NCI-H146 (cell line): ENCODE results near the gene NOS3.

Experiments used
- DNase-seq: peaks from one replicate; lab custom pipeline; 2025; lab: John Stamatoyannopoulos, UW

NOS3 gene

DNA sequence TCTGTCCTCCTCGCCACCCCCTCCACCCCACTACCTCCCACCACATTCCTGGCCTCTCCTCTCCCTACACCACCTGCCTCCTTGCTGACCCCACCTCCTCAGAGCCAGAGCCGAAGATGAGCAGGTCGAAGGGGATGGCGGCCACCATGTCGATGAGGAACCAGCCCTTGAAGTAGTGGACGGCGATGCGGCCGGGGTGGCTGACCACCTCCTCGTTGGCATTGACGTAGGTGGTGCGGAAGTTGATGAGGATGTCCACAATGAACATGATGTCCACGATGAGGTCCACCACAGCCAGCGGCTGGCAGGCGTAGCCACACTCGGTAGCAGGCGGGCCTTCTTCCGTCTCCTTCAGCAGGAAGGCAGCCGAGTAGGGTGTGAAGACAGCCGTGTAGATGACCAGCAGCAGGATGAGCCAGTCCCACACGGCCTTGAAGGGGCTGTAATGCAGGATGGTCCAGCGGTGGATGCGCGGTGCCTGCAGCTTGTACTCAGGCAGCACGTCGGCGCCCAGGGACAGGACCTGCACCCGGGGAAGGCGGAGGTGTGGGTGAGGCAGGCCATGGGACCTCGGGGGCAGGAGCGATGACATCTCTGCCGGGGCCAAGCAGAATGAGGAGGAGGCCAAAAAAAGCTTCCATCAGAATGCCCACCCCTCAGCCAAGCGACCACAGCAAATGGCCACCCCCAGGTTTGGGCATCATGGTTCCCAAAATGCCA is 38.3 kb upstream of the NOS3 start:
- no peak for DNase-seq

DNA sequence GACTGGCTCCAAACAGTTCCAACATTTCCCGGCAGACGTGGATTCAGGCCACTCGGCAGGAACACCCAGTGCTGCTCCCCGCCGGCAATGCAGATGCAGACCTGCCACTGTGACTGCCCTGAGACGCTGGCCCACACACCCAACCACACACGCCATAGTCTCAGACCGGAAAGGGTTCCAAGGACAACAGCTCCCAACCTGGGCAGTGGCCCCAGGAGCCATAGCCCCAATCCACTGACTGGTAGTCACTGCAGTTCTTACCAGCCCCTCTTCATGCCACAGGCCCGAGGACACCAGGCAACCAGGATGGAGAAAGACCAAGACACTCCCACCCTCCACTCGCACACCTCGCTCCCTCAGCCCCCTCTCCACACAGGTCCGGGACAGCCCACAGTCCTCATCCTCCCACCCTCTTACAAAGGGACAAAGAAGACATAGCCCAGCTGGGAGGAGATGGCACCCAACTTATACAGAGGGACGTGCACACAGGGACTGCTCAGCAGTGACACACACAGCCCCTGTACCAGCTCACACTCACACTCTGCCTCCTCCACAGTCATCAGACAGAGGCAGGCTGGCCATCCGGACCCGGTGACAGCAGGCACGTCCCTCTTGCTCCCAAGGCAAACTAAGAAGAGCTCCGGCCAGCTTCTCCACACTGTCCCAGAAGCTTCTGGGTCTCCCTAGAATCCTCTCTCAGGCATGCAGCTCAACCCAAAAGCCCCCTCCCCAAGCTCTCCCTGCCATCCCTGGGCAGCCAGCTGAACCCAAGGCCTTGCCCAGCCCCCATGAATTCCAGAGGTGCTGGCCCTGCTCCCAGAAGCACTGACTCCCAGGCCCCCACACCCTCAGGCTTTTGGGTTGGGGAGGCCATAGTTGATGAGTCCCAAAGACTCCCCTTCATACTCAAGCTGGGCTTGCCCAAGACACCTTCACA is 37.5 kb upstream of the NOS3 start:
- no peak for DNase-seq

DNA sequence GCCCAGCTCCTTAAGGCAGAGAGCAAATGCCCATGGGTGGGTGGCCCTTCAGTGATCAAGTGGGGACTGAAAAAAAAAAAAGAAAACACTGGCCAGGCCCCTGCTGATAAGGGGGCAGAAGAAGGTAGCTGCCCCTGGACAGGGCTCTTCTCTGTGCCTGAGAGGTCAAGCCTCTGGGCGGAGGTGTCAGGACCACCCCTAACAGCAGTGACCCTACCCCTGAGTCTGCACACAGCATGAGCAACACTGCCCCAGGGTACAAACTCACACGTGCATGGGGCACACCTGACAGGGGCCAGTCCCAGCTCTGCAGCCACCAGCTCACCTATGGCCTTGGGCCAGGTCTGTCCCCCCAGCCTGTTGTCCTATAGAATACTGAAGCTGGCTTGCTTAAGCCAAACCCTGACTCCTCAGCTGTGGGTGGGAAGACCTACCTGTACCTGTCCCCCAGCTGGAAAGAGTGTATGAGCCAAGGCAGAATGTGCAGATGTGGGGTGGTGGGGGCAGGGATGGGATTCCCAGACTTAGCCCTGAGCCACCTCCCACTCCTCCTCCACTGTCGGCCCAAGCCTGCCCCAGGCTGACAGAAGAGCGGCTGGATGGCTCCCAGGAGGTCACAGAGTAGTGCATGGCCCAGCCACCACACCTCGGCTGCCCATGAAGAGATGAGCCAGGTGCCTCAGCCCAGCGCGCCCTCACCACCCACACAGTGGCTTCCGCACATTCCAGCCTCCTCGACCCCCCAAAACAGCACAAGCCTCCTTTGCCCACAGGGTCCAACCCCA is 36.4 kb upstream of the NOS3 start:
- no peak for DNase-seq

DNA sequence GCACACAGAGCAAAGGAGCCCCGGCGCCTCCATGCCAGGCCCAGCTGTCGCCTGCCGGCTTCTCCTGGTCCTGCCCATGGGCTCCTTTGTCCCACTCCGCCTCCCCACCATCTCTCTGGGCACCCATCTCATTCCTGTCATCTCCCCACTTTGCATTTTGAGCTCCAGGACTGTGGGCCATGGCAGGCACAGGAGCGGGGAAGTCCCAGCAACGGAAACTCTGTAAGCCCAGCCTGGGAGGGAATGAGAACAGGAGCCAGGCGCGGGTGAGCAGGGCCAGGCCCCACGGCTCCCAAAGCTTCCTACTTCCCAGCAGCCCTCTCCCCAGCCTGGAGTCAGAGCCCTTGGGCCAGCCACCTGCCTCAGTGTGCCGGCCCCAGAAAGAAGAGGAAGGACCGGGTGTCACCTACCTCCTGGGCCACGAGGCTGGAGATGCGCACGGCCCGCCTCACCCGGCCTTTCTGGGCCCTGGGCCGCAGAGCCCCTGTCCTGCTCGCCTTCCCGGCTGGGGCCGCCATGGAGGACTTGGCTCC is 35.8 kb upstream of the NOS3 start:
- DNase-seq: no peak

DNA sequence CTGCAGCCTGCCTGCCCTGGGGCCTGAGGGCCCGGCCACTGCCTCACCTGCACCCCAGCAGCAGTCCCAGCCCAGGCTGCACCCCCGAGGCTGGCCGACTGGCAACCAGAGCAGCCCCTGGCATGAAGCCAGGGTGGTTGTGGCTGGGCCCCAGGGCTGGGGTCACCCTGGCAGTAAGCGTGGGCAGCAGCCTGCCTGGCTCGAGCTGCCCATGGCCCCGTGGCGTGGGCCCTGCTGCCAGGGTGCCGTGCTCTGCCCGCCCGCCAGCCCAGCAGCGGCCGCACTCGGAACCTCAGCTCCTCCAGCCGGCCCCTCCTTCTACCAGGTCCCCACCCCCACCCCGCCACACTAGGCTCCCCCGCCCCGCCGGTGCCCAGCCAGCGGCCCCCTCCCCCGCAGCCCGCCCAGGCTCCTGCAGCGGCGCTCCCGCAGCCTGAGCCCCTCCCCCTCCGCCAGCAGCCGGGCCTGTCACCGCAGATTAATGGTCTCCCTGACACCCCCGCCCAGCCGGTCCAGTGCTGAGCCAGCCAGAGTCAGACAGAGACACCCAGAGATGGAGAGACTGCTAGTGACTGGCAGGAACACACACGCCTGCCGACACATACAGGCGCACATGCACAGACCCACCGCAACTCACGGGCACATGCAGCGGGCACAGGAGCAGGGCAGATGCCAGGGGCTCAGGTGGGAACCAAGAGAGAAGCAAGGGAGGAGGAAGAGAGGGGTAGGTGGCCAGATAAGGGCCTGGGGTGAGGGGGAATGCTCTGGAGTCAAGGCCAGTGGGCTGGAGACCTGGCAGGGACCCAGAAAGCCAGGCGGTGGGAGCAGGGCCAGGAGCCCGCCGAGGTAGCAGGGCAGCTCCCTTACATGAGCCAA is 35.1 kb upstream of the NOS3 start:
- DNase-seq: no peak

DNA sequence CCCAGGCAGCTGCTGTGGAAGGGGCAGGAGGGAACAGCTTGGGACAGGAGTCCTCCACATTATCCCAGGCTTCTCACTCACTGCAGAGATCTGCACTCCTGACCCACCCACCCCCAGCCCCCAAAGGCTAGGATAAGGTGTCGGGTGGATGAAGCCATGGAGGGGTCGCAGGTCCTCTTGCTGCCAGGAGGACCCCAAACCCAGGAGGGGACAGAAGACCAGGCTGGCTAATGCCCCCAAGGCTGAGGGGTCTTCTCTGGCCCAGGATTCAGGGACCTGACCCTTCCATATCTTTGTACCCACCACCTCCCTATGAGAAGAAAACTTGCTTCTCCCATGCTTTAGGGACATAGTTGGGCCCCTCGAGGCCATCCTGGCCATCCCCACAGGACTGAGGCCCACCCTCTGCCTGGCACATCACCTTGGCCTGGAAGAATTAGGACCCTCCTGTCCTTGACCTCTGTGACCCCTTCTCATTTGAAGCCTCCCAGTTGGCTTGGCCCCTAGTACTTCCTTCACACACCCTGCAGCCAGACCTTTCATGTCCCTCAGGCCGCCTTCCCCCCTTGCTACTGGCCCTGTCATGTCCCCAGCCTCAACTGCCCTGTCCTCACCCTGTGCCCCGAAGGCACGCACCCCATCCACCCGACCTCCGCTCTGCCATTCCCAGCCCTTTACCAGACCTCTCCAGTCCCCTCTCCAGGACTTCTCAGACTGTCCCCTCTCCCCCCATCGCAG is 34.3 kb upstream of the NOS3 start:
- no peak for DNase-seq

DNA sequence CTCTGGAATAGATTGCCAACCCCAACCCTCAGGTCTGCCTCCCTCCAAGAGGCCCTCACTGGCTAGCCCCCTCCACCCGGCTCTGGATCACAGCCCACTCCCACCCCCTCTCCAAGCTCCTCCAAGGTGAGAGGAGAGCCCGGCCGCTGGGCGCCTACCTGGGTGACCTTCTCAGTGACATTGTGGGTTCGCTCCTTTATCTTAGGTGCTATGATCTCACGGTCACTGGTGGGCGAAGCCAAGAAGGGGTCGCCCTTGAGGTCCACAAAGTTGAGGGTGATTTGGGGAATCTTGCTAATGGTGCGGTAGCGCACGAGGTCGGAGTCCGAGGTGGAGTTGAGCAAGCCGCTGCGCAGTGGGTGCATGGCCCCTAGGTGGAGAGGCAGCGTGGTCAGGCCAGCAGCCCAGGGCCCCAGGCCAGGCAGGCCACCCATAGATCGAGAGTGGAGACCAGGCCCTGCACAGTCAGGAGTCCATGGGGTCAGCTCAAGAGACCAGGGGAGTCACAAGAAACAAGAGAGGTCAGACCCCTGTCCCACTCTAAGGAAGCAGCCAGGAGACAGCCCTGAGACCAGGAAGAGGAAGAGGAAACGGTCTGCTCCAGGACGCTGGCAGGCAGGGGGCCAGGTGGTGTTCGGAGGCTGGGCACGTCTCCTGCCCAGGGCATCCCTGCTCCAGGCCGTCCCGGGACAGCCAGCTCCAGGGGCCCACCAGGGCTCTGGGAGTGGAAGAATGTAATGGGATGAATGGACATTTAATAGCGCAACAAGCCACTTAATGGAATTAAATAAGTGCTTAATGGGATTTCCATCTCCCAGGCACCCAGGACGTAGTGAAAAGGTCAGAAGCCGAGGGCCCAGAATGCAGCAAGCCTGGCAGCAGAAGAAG is 33.4 kb upstream of the NOS3 start:
- no peak for DNase-seq

DNA sequence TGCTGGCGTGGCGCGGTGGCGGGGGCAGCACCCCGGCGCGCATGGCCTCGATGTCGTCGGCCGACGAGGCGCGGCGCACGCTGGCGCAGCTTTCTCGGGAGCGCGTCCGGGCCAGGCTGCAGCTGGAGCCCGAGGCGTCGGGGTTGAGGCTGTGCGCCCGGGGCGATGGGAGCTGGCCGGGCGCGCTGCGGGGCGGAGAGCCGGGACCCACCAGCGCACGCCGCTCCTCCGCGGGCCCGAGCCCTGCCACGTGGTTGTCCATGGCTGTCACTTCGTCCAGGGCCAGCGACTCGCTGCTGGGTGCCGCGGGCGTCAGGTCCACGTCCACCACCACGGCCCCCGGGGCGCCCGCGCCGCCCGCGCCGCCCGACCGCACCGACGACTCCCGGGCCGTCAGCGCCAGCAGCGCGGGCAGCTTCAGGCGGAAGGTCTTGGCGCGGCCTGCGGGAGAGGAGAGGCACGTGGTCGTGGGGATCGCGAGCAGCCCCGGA is 32.7 kb upstream of the NOS3 start:
- no peak for DNase-seq

DNA sequence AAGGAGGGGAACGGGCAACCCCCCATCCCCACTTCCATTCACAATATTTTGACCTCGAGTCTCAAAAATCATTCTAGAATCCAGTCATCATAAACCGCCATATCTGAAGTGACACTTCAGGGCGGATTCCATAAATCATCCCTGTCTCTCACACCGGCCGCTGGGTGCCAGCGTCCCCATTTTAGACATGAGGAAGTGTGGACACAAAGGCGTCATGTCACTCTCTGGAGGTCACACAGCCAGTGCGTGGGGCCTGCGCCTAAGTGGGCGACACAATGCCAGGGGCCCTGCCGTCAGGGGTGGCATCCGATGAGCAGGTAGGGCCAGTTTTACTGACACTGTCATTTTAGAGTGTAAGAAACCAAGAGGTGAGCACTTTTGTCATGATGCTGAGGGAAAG is 32.2 kb upstream of the NOS3 start:
- no peak for DNase-seq

DNA sequence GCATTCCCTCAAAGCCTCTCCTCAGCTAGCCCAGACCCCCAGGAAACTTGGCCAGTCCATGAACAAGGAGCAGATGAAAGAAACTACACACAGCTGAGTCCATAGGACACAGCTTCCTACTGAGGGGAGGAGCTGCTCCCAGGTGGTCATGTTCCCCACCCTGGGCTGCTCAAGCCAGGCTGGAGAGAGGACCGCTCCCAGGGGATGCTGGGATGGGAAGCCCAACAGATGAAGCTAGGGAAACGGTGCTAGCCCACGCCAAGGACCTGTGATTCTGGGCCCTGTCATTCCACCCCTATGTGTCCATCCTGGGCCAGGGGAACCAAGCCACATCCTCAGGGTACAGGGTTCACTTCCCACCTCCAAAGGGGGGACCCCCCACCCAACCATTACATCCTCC is 31.7 kb upstream of the NOS3 start:
- DNase-seq: no peak

DNA sequence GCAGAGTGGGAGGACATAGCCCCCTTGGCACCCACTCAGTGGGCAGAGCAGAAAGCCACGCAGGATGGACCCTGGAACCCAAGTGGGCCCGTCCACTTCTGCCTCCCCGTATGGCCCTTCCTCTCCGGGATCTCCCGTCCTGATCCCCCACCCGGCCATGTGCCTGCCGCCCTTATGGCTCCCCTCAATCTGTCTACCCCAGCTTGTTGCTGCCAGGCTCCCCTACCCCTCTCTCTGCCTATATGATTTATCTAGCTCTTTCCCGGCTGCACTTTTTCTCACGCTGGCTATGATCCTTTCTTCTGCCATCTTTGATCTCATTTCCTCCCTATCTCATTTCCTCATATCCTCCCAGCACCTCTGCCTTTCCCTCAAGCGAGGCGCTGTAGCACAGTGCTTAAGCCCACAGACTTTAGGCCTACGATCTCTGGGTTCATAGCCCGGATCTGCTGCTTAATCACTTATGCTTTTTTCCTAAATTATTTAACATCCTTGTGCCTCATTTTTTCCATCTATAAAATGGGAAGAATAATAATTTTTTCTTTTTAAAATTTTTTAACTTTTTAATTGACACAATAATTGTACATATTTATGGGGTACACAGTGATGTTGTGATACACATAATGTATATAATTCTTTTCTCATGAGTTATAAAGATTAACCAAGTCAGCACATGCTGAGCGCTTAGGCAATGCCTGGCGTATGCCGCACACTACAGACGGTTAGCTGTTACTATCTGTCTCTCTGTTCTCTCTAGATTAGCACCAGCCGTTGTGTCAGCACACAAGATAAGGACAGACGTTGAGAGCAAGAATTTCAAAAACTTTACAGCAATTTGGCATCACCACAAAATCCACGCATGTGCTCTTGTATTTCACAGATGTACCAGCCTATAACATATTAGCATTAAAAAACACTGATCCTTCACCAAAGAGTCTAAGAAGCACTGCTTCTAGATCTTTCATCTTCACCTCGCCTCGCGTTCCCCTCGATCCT is 30.8 kb upstream of the NOS3 start:
- no peak for DNase-seq

DNA sequence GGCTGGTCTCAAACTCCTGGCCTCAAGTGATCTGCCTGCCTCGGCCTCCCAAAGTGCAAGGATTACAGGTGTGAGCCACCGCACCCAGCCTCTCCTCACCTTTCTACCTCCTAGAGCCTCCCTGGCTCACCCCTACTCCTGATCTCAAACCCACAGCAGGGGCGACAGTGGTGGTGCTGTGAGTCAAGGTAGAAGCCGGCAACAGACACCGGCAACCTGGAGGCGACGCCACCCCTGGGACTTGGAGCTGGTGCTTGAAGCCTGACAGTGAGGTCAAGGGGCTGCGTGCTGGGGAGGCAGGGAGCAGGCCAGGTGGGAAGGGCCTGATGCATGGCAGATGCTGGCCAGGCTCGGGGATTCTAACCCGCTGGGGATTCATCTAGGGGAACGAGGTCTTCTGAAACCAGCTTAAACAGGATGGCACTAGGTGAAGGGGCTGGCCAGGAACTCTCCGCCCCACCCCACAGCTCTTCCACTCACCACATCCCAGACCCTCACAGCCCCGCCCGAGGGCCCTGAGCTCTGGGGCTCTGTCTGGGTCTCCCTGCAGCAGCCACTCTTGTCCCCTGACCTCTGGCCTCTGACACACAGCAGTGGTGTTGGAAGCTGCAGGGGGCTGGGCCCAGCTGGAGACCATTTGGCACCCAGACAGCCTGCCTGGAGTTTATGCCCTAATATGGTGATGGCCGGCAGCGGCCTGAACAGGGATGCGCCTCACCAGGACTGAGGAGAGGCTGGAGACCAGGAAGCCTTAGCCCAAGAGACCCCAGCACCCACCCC is 29.1 kb upstream of the NOS3 start:
- peak; percentile 52 for DNase-seq

DNA sequence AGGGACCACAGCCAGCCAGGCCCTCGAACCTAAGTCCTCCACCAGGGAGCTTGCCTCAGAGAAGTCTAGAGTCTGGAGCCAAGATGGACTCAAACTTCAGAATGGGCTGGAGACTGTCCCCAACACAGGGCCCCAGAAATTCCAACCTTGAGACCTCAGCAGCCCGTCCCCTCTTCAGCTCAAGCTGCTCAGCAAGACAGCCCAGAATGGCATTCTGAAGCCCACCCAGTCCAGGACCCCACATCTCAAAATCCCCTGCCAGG is 28.6 kb upstream of the NOS3 start:
- no peak for DNase-seq

DNA sequence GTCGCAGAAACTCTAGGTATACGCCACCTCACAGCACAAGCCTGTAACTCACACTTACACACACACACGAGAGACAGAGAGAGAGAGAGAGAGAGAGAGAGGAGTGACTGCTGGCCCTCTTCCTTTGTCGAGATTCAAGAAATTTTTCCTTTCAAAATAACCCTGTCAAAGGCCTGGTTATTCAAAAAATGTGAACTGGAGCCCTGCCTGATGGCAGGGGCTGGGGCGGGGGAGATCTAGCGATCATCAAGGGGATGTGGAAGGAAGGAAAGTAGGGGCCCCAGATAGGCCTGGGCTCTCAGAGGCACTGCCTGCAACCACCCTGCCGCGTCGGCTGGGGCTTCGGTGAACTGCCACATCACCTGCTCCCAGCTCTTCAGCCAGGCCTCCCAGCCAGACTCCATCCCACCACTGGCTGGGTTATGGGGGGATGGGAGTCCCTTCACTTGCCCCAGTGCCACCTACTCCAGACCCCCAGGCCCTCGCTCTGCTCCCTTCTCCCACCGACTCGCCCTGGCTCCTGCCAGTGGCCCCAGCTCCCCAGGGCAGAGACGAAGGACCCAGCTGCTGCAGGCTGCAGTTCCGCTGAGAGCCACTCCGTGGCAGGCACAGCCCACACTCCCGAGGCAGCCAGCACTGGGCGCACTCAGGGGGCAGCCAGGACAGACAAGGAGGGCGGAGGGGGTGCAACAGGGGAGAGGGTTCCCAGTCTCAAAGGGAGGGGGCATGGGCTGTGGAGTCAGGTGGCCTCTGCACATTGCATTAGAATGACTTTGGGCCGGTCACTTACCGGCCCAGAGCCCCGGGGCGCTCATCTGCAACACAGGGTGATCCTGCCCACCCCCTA is 28.0 kb upstream of the NOS3 start:
- DNase-seq: no peak

DNA sequence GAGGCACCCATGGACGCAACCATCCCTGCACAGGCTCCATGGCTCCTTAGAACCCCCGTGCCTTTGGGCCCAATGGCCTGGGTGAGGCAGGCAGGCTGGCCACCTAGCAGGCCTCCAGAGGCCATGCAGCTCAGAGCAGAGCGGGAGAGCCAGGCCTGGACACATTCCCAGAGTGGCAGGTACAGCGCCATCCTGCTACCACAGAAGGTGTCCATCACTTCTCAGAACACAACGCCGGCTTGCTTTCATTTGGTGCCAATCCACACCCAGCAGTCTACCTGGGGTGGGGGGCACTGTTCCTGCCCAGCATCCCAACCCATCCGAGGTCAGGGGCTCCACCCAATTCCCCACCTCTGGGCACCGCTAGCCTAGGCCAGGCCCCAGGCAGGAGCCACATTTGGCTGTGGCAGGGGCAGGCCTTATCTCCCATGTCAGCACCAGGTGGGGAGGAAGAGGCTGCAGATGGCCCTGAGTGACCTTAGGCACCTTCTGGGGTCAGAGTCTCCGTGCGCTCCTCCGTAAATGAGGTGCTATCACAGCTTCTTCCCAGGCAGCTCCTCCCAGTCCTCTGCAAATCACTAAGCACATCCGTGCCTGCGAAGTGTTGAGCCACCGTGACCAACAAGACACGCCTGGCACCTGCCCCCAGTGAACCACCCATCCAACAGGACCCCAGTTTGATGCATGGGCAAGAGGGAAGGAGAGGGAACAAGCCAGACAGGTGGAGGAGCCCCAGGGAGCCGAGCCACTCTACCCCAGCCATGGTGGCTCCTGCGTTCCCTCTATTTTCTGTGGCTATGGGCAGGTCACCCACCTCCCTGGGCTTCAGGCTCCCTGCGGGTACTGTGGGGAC is 26.9 kb upstream of the NOS3 start:
- DNase-seq: no peak
